H1 (cell line): ENCODE results near the gene DIP2B. TPM values are rescaled to one million over a fixed set of nuclear protein-coding genes. Genes with fewer than 3 reads are reported as not detected.

Source experiments
- CTCF ChIA-PET: fragments of 300-600 bp; sonication (Branson Sonifier 250); formaldehyde crosslinking; loops from one replicate; lab custom pipeline; 2021; ENCODE audit not compliant: partially characterized antibody; lab: Charles Lee
- POLR2A ChIA-PET: fragments of 300-600 bp; sonication (Branson Sonifier 250); formaldehyde crosslinking; loops from one replicate; lab custom pipeline; 2021; ENCODE audit warnings: inconsistent platforms; ENCODE audit not compliant: partially characterized antibody; lab: Charles Lee
- DNase-seq, 2 experiments: peaks; one replicate each; pipeline versions ENCODE4 v3.0.0 to v3.0.0-alpha.2; 2010 to 2022; ENCODE audit warnings: low spot score in 2 of 2, low read depth in 1 of 2, mixed read lengths in 1 of 2
- FAIRE-seq: peaks from 2 replicates; lab custom pipeline; 2011; peaks lifted over from hg19 to GRCh38; lab: Jason Lieb, UNC
- H2AFZ ChIP-seq: 2 replicates; pipeline ENCODE4 v1.8.1; 2012; ENCODE audit warnings: low read length, inconsistent platforms
- H2AK5ac ChIP-seq: 2 replicates; pipeline ENCODE4 v1.6.1; 2013; ENCODE audit warnings: low read depth, low read length
- H2BK120ac ChIP-seq: replicated peaks from 2 replicates; pipeline ENCODE3; 2013; ENCODE audit warnings: low read depth, low read length, inconsistent platforms
- H2BK12ac ChIP-seq: 2 replicates; pipeline ENCODE4 v1.6.1; 2013; ENCODE audit warnings: low read depth, low read length
- H2BK15ac ChIP-seq: 2 replicates; pipeline ENCODE4 v1.6.1; 2013; ENCODE audit warnings: low read length
- H2BK20ac ChIP-seq: 2 replicates; pipeline ENCODE4 v1.6.1; 2013; ENCODE audit warnings: low read length
- H2BK5ac ChIP-seq: 2 replicates; pipeline ENCODE4 v1.6.1; 2013; ENCODE audit warnings: low read depth, low read length
- H3K14ac ChIP-seq: 2 replicates; pipeline ENCODE4 v1.6.1; 2013; ENCODE audit warnings: inconsistent platforms; ENCODE audit not compliant: insufficient read length
- H3K18ac ChIP-seq: 2 replicates; pipeline ENCODE4 v1.6.1; 2013; ENCODE audit warnings: low read length; ENCODE audit errors: extremely low read depth
- H3K23ac ChIP-seq: 2 replicates; pipeline ENCODE4 v1.6.1; 2013; ENCODE audit warnings: inconsistent platforms; ENCODE audit not compliant: insufficient read length
- H3K23me2 ChIP-seq: 2 replicates; pipeline ENCODE4 v1.6.1; 2013; ENCODE audit warnings: low read depth, low read length
- H3K27ac ChIP-seq: 2 replicates; pipeline ENCODE4 v1.6.1; 2011; ENCODE audit warnings: low read depth, low read length, inconsistent platforms
- H3K27me3 ChIP-seq, 4 experiments: replicated peaks in 1 of 4; 1 replicate in 1 of 4; 2 replicates in 3 of 4; pipeline versions ENCODE4 v1.6.1 to v1.8.1; 2011 to 2013; ENCODE audit warnings: low read length in 3 of 4, mild to moderate bottlenecking in 3 of 4, inconsistent platforms in 2 of 4, mixed read lengths in 2 of 4, moderate library complexity in 1 of 4; ENCODE audit not compliant: control insufficient read depth in 3 of 4, insufficient read depth in 3 of 4; ENCODE audit errors: extremely low read depth in 1 of 4
- H3K36me3 ChIP-seq, 4 experiments: 2 replicates each; pipeline versions ENCODE4 v1.6.1 to v1.8.1; 2011 to 2013; ENCODE audit warnings: mild to moderate bottlenecking in 4 of 4, low read length in 3 of 4, moderate library complexity in 2 of 4, control low read depth in 1 of 4, inconsistent platforms in 1 of 4; ENCODE audit not compliant: insufficient read depth in 4 of 4, control insufficient read depth in 2 of 4
- H3K4ac ChIP-seq: replicated peaks from 2 replicates; pipeline ENCODE3; 2013; ENCODE audit warnings: low read length, low read depth, mixed read lengths, inconsistent platforms; ENCODE audit not compliant: insufficient read length
- H3K4me1 ChIP-seq, 4 experiments: replicated peaks in 1 of 4; 1 replicate in 1 of 4; 2 replicates in 3 of 4; pipeline versions ENCODE4 v1.6.1 to v1.8.1; 2011 to 2013; ENCODE audit warnings: low read length in 3 of 4, inconsistent platforms in 2 of 4, mixed read lengths in 1 of 4; ENCODE audit not compliant: insufficient read depth in 4 of 4, control insufficient read depth in 3 of 4
- H3K4me2 ChIP-seq, 2 experiments: 2 replicates each; pipeline versions ENCODE4 v1.6.1 to v1.8.1; 2011 to 2013; ENCODE audit warnings: low read depth in 2 of 2, low read length in 2 of 2, control low read depth in 1 of 2, inconsistent platforms in 1 of 2, mild to moderate bottlenecking in 1 of 2; ENCODE audit not compliant: insufficient read depth in 1 of 2
- H3K4me3 ChIP-seq, 4 experiments: fragments of 200-600, 300-600 bp in 1 of 4; sonication (generic), shearing (Covaris generic), sonication (Bioruptor Twin) in 1 of 4; 2 replicates each; pipeline versions ENCODE4 v1.5.1 to v1.8.1; 2011 to 2016; ENCODE audit warnings: low read length in 4 of 4, low read depth in 3 of 4, control low read depth in 2 of 4, inconsistent platforms in 2 of 4, mild to moderate bottlenecking in 2 of 4, mixed read lengths in 1 of 4, moderate library complexity in 1 of 4; ENCODE audit not compliant: insufficient read depth in 2 of 4; ENCODE audit errors: extremely low read depth in 1 of 4
- H3K56ac ChIP-seq: replicated peaks from 2 replicates; pipeline ENCODE3; 2013; ENCODE audit warnings: low read depth, mild to moderate bottlenecking, mixed read lengths, low read length, inconsistent platforms; ENCODE audit not compliant: insufficient read length
- H3K79me1 ChIP-seq: 2 replicates; pipeline ENCODE4 v1.6.1; 2013; ENCODE audit warnings: low read depth, low read length, control low read depth
- H3K79me2 ChIP-seq, 2 experiments: 2 replicates each; pipeline versions ENCODE4 v1.6.1 to v1.8.1; 2012 to 2013; ENCODE audit warnings: low read length in 2 of 2, mild to moderate bottlenecking in 2 of 2, inconsistent platforms in 1 of 2; ENCODE audit not compliant: insufficient read depth in 2 of 2, control insufficient read depth in 1 of 2
- H3K9ac ChIP-seq, 4 experiments: replicated peaks in 1 of 4; 1 replicate in 1 of 4; 2 replicates in 3 of 4; pipeline versions ENCODE4 v1.6.1 to v1.8.1; 2011 to 2013; ENCODE audit warnings: low read depth in 3 of 4, low read length in 3 of 4, control low read depth in 2 of 4, mild to moderate bottlenecking in 2 of 4, moderate library complexity in 2 of 4, inconsistent platforms in 1 of 4; ENCODE audit errors: extremely low read depth in 1 of 4
- H3K9me3 ChIP-seq, 2 experiments: 2 replicates each; pipeline versions ENCODE4 v1.6.1 to v1.8.1; 2012 to 2013; ENCODE audit warnings: mild to moderate bottlenecking in 2 of 2, moderate library complexity in 2 of 2, control low read depth in 1 of 2, inconsistent platforms in 1 of 2, low read depth in 1 of 2, low read length in 1 of 2, mixed read lengths in 1 of 2; ENCODE audit not compliant: insufficient read depth in 2 of 2
- H4K20me1 ChIP-seq, 2 experiments: replicated peaks in 1 of 2; 2 replicates each; pipeline versions ENCODE3 to v1.8.1; 2011 to 2013; ENCODE audit warnings: inconsistent platforms in 2 of 2, low read length in 2 of 2, mild to moderate bottlenecking in 1 of 2; ENCODE audit not compliant: insufficient read depth in 2 of 2, control insufficient read depth in 1 of 2
- H4K5ac ChIP-seq: 2 replicates; pipeline ENCODE4 v1.6.1; 2013; ENCODE audit warnings: low read length, low read depth, mixed read lengths, inconsistent platforms; ENCODE audit not compliant: insufficient read length
- H4K8ac ChIP-seq: 2 replicates; pipeline ENCODE4 v1.8.0; 2013; ENCODE audit warnings: mild to moderate bottlenecking, moderate library complexity, low read length, inconsistent platforms; ENCODE audit not compliant: insufficient read depth; ENCODE audit errors: extremely low read depth
- H4K91ac ChIP-seq: replicated peaks from 2 replicates; pipeline ENCODE3; 2013; ENCODE audit warnings: low read length, mixed read lengths, inconsistent platforms; ENCODE audit not compliant: insufficient read length
- BCL11A ChIP-seq, 2 experiments: IDR thresholded peaks; one replicate each; pipeline ENCODE4 v1.6.1; 2011; ENCODE audit warnings: low read depth in 2 of 2, low read length in 2 of 2, mild to moderate bottlenecking in 2 of 2
- CTBP2 ChIP-seq: IDR thresholded peaks from 2 replicates; pipeline ENCODE4 v1.7.0; 2011; ENCODE audit warnings: borderline replicate concordance, mild to moderate bottlenecking, moderate library complexity, mixed read lengths, low read length; ENCODE audit not compliant: insufficient read depth, insufficient read length
- KDM5A ChIP-seq: fragments of 200-600 bp; IDR thresholded peaks from 2 replicates; pipeline ENCODE4 v1.7.1; 2012; ENCODE audit warnings: mild to moderate bottlenecking, low read length, inconsistent platforms, mixed read lengths
- RBBP5 ChIP-seq: IDR thresholded peaks from 2 replicates; pipeline ENCODE4 v1.7.1; 2012; ENCODE audit warnings: low read depth, mild to moderate bottlenecking, inconsistent platforms, low read length, moderate library complexity, borderline replicate concordance
- SIN3A ChIP-seq, 2 experiments: IDR thresholded peaks in 1 of 2; conservative IDR thresholded peaks in 1 of 2; 2 replicates each; pipeline ENCODE4 v1.6.1; 2011 to 2012; ENCODE audit warnings: low read length in 2 of 2, improper control_type of control experiment in 1 of 2, low read depth in 1 of 2, mild to moderate bottlenecking in 1 of 2
- TAF1 ChIP-seq: IDR thresholded peaks from 2 replicates; pipeline ENCODE4 v1.6.1; 2011; ENCODE audit warnings: mild to moderate bottlenecking, low read depth, low read length
- WGBS, 2 experiments: shearing (Covaris generic) in 1 of 2; methylation state at CpG; one replicate each; pipeline versions ENCODE4 v1.1.6 to v1.1.7; 2013 to 2015; ENCODE audit warnings: low lambda C conversion rate in 2 of 2, mixed read lengths in 2 of 2, inconsistent platforms in 1 of 2, low coverage in 1 of 2, missing lambda C conversion rate in 1 of 2; ENCODE audit not compliant: insufficient replicate concordance in 2 of 2, insufficient coverage in 1 of 2, insufficient read length in 1 of 2; ENCODE audit errors: extremely low coverage in 1 of 2, missing lambda C conversion rate in 1 of 2; 5-methylcytosine and 5-hydroxymethylcytosine counted together
- polyA plus RNA-seq, 7 experiments: library from polyadenylated mRNA; depleted of rRNA in 3 of 7; stranded (reverse) in 5 of 7; unstranded in 2 of 7; fragments of >200 nt in 5 of 7; fragments of 200-250 nt in 2 of 7; gene quantifications; 1 replicate in 5 of 7; 2 replicates in 1 of 7; 4 replicates in 1 of 7; pipeline versions ENCODE4 v1.2.1 to v1.2.3, GENCODE V29; 2011 to 2013; ENCODE audit warnings: missing spikeins in 2 of 7, mixed read lengths in 2 of 7
- total RNA-seq: library from RNA; stranded (reverse); fragmentation: NEBNext Ultra II Directional; extraction: Animal tissue kit (Norgen Biotek cat#: 25700); gene quantifications from 2 replicates; pipeline ENCODE4 v1.2.1, GENCODE V29; 2021
- TF ChIP-seq, protein P1 (sequence below), 3 experiments: IDR thresholded peaks; 1 replicate in 2 of 3; 2 replicates in 1 of 3; pipeline versions ENCODE4 v1.5.1 to v1.6.1; 2011; ENCODE audit warnings: low read length in 3 of 3, mild to moderate bottlenecking in 3 of 3, inconsistent platforms in 2 of 3, low read depth in 1 of 3, moderate library complexity in 1 of 3; ENCODE audit not compliant: insufficient read depth in 1 of 3; ENCODE audit errors: control extremely low read depth in 1 of 3

DIP2B gene
- total and polyA plus RNA-seq, 2 of the 8 experiments (the other 6 are each of a cell fraction or from before 2014, with no cell fraction given), result 11.1 to 29.6 TPM

DNA sequence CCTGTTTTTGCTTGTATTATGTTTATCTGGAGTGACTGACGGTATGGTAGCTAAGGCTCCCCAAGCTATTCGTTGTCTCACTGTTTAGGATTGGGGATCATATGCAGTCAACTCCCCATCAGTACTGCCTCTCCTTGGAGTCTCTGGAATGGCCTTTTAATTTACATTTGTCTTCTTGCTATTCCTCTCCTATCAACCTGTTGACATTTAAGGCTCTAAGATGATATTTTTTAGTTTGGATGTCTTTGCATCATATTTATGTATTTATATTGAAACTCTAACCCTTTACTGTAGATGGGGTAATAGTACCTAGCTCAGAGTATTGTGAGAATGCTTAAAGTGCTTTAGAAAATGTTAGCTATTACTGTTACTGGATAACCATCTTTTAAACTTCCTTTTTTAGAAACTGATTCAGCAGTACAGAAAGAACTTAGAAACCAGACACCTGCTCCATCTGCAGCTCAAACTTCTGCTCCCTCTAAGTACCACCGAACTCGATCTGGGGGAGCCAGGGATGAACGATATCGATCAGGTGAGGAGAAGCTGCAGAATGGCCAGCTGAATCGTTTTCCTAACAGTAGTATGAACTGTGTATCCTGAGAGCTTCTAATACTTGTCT is 135.6 kb downstream of the DIP2B start:
- DNase-seq, result no peak
- ChIA-PET CTCF (interaction anchor here (0.6 to 6.8 kb wide), 10 partner anchors 9 to 529 kb away, joined by 3 to 99 read pairs (median 4); partner anchors contain the start of gene DIP2B), POLR2A (interaction anchor here (1.1 kb wide), 1 partner anchor 158 kb away, joined by 3 read pairs; no protein-coding TSS in a partner anchor)
- Histone ChIP-seq H3K27ac (no peak overlapping the region), H3K23ac (no peak overlapping the region), H3K9me3 (no peaks in the 10 kb centered on the region), H3K4ac (no peak overlapping the region), H2AFZ (no peak overlapping the region), H4K5ac (no peak overlapping the region), H4K20me1 (no peaks in the 10 kb centered on the region), H3K27me3 (no peaks in the 10 kb centered on the region), H3K79me1 (peaks cover 2% of the 10 kb centered on the region; the same call in 1 of the 2 replicates), H2BK20ac (no peak overlapping the region), H3K4me2 (no peak overlapping the region), H2BK5ac (no peak overlapping the region), H4K91ac (no peak overlapping the region), H3K56ac (no peak overlapping the region), H3K9ac (no peak overlapping the region), H3K18ac (no peak overlapping the region), H2BK15ac (no peak overlapping the region), H4K8ac (no peak overlapping the region), H3K36me3 (0 out of 8 replicates have a peak, but pooled peaks cover 0 to 3% (median under 1%) of the 10 kb centered on the region in 4 experiments), H2AK5ac (no peak overlapping the region), H3K4me3 (no peak overlapping the region), H3K14ac (no peak overlapping the region), H3K79me2 (no peaks in the 10 kb centered on the region; a peak in 1 of 4 replicates), H2BK120ac (no peak overlapping the region), H2BK12ac (no peak overlapping the region), H3K4me1 (no peaks in the 10 kb centered on the region), H3K23me2 (no peaks in the 10 kb centered on the region; the same call in 1 of the 2 replicates)
- no peak for FAIRE-seq
- WGBS, 2 experiments, result 91% methylated on average over 7 of the region's 7 CpGs; no CpG with 5 or more reads in 1 of the 2 experiments
- TF ChIP-seq RBBP5 (no peak), TAF1 (no peak), BCL11A (IDR thresholded peaks at IDR 0.05; ENCODE audit: low read depth in 2 of 2, low read length in 2 of 2) (no peak), SIN3A (conservative IDR thresholded peaks at IDR 0.05 in 1 of 2, IDR thresholded peaks at IDR 0.05 in 1 of 2; ENCODE audit: low read depth in 1 of 2, low read length in 2 of 2) (no peak), KDM5A (no peak), CTBP2 (no peak)
- TF ChIP-seq, protein P1, sequence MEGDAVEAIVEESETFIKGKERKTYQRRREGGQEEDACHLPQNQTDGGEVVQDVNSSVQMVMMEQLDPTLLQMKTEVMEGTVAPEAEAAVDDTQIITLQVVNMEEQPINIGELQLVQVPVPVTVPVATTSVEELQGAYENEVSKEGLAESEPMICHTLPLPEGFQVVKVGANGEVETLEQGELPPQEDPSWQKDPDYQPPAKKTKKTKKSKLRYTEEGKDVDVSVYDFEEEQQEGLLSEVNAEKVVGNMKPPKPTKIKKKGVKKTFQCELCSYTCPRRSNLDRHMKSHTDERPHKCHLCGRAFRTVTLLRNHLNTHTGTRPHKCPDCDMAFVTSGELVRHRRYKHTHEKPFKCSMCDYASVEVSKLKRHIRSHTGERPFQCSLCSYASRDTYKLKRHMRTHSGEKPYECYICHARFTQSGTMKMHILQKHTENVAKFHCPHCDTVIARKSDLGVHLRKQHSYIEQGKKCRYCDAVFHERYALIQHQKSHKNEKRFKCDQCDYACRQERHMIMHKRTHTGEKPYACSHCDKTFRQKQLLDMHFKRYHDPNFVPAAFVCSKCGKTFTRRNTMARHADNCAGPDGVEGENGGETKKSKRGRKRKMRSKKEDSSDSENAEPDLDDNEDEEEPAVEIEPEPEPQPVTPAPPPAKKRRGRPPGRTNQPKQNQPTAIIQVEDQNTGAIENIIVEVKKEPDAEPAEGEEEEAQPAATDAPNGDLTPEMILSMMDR (IDR thresholded peaks at IDR 0.05; ENCODE audit: control extremely low read depth in 1 of 3, insufficient read depth in 1 of 3, low read depth in 1 of 3, low read length in 3 of 3), result no peak
